HG03175 (cell line): Measurements from ENCODE around the gene SCP2.

Source experiments
- ATAC-seq: cut with Tn5 transposase; IDR thresholded peaks from one replicate; pipeline ENCODE4 v1.9.1; 2021; ENCODE audit warnings: mild to moderate bottlenecking, moderate library complexity; ENCODE audit not compliant: unreplicated experiment

The SCP2 gene

DNA sequence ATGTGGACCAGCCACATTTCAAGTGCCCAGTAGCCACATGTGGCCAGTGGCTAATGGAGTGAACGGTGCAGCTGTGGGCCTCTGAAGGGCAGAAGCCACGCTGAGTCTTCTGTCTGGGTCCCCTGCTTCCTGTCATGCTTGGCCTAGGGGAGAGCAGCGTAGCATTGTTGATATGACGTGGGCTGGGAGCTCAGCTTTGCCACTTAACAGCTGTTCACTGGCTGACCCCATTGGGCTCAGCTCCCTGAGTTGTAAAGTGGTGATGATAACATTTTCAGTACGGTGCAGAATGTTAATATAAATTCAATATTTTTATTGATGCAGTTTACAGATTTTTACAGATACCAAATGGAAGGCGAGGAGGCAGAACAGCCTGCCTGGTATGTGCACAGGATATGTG, 139.4 kb downstream of the SCP2 start:
- ATAC-seq, result no peak

GRCh38 chr1:53066891-53067738, 140.0 kb downstream of the SCP2 start:
- ATAC-seq, result no peak

DNA sequence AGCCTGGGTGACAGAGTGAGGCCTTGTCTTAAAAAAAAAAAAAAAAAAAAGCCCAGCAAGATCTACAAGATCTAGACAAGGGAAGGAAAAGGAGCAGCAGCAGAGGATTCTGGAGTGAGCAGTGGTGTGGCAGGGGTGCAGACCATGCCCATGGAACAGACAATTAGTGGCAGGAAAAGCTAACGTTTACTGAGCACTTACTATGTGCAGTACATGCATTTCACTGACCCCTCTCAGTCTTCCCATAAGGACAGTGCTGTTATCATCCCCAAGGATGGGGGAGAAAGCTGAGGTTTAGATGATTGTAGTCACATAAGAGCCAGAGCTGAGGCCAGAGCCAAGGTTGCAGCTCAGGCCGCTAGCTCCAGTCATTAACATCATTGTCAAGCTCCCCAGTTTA, 140.8 kb downstream of the SCP2 start:
- no peak for ATAC-seq

- no peak for ATAC-seq
These were observed 141.4 kb downstream of the SCP2 start for GRCh38 chr1:53068314-53069099.

DNA sequence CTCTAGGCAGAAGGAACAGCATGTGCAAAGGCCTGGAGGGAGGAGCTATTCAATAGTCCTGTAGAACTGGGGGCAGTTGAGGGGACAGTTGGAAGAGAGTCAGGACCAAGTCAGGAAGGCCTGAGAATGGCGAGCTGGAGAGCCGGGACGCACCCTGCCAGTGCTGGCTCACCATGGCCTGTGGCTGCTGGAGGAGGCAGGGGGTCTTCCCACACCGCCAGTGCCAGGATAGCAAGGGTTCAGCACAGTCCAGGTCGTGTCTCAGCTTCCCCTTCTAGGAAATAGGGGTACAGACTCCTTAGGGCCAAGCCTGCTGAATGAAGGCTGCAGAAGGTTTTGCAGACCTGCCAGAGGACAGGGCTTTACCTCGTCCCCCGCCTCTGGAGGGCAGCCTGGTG, 142.2 kb downstream of the SCP2 start:
- ATAC-seq, result no peak

GRCh38 chr1:53069663-53070327, 142.7 kb downstream of the SCP2 start:
- no peak for ATAC-seq

- ATAC-seq, result no peak
These were observed 143.5 kb downstream of the SCP2 start for GRCh38 chr1:53070621-53071020.

DNA sequence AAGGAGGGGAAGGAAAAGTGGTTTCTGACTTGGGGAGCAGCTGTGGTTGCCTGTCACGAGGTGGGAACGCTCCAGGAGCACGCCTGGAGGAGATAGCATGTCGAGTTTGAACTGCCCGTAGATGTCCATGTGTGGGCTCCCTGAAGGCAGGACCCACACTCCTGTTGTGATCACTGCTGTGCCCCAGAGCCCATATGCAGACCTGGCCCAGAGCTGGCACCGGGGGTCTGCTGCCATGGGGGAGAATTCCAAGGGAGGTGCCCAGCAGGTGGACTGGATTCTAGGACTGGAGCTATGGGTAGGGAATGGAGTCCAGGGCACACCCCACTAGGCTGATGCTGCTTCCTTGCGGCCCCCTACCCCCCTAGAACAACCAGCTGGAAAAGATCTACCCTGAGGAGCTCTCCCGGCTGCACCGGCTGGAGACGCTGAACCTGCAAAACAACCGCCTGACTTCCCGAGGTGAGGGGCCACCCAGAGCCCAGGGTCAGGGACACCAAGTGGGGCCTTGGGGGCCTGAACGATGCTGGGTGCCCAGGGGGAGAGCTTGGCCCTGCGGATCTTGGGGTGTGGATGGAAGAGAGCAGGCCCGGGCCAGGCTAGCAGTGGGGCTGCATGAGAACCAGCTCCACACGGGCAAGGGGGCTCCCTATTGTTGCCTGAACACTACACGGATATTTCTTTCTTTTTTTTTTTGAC, 144.2 kb downstream of the SCP2 start:
- no peak for ATAC-seq

GRCh38 chr1:53071915-53072314, 144.8 kb downstream of the SCP2 start:
- no peak for ATAC-seq

- ATAC-seq, result no peak
These were observed 146.2 kb downstream of the SCP2 start for GRCh38 chr1:53073287-53073686.

- no peak for ATAC-seq
These were observed 146.8 kb downstream of the SCP2 start for GRCh38 chr1:53073868-53074311.

GRCh38 chr1:53074313-53075154, 147.5 kb downstream of the SCP2 start:
- ATAC-seq, result no peak

DNA sequence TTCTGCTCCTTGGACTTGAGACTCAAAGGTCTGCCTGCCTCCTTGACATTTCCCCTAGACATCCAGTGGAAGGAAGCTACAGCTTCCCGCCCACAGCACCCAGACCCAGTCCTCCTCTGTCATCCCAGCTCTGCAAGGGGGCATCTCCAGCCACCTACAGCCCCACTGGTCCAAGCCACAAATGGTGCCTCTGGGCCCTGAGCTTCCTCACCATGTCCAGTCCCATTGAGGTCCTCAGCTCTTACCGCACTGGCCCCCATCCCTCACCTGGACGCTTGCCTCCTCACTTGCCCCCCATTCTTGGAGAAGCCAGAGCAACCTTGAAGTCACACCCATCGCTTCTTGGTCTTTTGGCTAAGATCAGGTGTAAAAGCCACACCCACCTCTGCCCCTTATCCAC, 148.1 kb downstream of the SCP2 start:
- ATAC-seq, result no peak

DNA sequence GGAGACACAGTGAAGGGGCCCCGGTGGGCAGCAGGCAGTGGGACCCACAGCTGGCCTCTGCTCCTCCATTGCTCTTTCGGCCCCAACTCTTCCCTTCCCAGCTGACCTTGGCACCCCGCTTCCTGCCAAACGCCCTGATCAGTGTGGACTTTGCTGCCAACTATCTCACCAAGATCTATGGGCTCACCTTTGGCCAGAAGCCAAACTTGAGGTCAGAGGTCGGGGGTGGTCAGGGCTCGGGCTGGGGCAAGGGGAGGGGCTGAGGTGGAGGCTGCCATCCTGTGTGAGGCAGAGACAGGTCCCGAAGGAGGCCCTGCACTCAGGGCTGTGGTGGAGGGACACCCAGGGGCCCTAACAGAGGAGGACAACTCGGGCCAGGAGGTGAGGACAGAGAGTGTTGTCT, 148.7 kb downstream of the SCP2 start:
- ATAC-seq, result no peak

GRCh38 chr1:53076165-53076564, 149.1 kb downstream of the SCP2 start:
- ATAC-seq, result no peak

GRCh38 chr1:53076721-53077598, 149.9 kb downstream of the SCP2 start:
- no peak for ATAC-seq

GRCh38 chr1:53077599-53077965, 150.5 kb downstream of the SCP2 start:
- no peak for ATAC-seq

DNA sequence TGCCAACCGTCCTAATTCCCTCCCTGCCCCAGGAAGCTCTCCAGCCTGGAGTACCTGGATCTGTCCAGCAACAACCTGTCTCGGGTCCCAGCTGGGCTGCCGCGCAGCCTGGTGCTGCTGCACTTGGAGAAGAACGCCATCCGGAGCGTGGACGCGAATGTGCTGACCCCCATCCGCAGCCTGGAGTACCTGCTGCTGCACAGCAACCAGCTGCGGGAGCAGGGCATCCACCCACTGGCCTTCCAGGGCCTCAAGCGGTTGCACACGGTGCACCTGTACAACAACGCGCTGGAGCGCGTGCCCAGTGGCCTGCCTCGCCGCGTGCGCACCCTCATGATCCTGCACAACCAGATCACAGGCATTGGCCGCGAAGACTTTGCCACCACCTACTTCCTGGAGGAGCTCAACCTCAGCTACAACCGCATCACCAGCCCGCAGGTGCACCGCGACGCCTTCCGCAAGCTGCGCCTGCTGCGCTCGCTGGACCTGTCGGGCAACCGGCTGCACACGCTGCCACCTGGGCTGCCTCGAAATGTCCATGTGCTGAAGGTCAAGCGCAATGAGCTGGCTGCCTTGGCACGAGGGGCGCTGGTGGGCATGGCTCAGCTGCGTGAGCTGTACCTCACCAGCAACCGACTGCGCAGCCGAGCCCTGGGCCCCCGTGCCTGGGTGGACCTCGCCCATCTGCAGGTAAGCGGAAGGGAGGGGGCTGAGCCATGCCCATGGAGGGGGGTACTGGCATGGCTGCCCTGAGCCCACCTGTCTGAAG, 151.4 kb downstream of the SCP2 start:
- ATAC-seq, result no peak
